HepG2 (cell line): ENCODE measurements around the gene SERPINB6. TPM values are rescaled to one million over a fixed set of nuclear protein-coding genes. Genes with fewer than 3 reads are reported as not detected.
A peak's percentile ranks its signal among the peaks of the same experiment; 100 is the strongest.

ENCODE experiments used
- BCLAF1 ChIP-seq: fragments of 450-650 bp; IDR thresholded peaks from 2 replicates; pipeline ENCODE4 v1.6.1; 2017; ENCODE audit warnings: mild to moderate bottlenecking
- FLYWCH1 ChIP-seq: sonication (generic); formaldehyde crosslinking; IDR thresholded peaks from 2 replicates; pipeline ENCODE4 v1.8.1; 2023; ENCODE audit warnings: mild to moderate bottlenecking, missing genetic modification reagents
- FOXA3 ChIP-seq: IDR thresholded peaks from 2 replicates; pipeline ENCODE4 v1.6.1; 2016; ENCODE audit warnings: missing genetic modification reagents, missing compliant biosample characterization
- HDAC1 ChIP-seq: sonication (generic); formaldehyde crosslinking; IDR thresholded peaks from 2 replicates; pipeline ENCODE4 v1.5.1; 2020; ENCODE audit warnings: mild to moderate bottlenecking, missing genetic modification reagents
- ISL2 ChIP-seq: sonication (generic); formaldehyde crosslinking; IDR thresholded peaks from 2 replicates; pipeline ENCODE4 v1.5.0; 2020; ENCODE audit warnings: missing genetic modification reagents
- KLF13 ChIP-seq: sonication (generic); formaldehyde crosslinking; IDR thresholded peaks from 2 replicates; pipeline ENCODE4 v1.4.0; 2020; ENCODE audit warnings: mild to moderate bottlenecking, missing genetic modification reagents
- LBX2 ChIP-seq: sonication (generic); formaldehyde crosslinking; IDR thresholded peaks from 2 replicates; pipeline ENCODE4 v1.5.0; 2020; ENCODE audit warnings: missing genetic modification reagents, mild to moderate bottlenecking, borderline replicate concordance
- MAX ChIP-seq: IDR thresholded peaks from 2 replicates; pipeline ENCODE4 v1.6.1; 2012; ENCODE audit warnings: inconsistent platforms
- MEIS1 ChIP-seq: sonication (generic); formaldehyde crosslinking; IDR thresholded peaks from 2 replicates; pipeline ENCODE4 v1.9.0; 2021; ENCODE audit warnings: mild to moderate bottlenecking, missing genetic modification reagents, moderate library complexity, borderline replicate concordance
- MIER3 ChIP-seq: IDR thresholded peaks from 2 replicates; pipeline ENCODE4 v1.6.1; 2016; ENCODE audit warnings: missing compliant biosample characterization, borderline replicate concordance
- MXD4 ChIP-seq: IDR thresholded peaks from 2 replicates; pipeline ENCODE4 v1.6.1; 2016; ENCODE audit warnings: mild to moderate bottlenecking, missing biosample characterization, missing genetic modification reagents
- MYC ChIP-seq: sonication (generic); formaldehyde crosslinking; IDR thresholded peaks from 2 replicates; pipeline ENCODE4 v1.9.0; 2021; ENCODE audit warnings: missing genetic modification reagents, borderline replicate concordance
- NR2C2 ChIP-seq: sonication (generic); formaldehyde crosslinking; IDR thresholded peaks from 2 replicates; pipeline ENCODE4 v1.4.0; 2020; ENCODE audit warnings: missing genetic modification reagents, mild to moderate bottlenecking, moderate library complexity, borderline replicate concordance
- REXO4 ChIP-seq: sonication (generic); formaldehyde crosslinking; IDR thresholded peaks from 2 replicates; pipeline ENCODE4 v1.8.0; 2022; ENCODE audit warnings: missing genetic modification reagents, mild to moderate bottlenecking, borderline replicate concordance
- SAFB2 ChIP-seq: sonication (generic); formaldehyde crosslinking; IDR thresholded peaks from 2 replicates; pipeline ENCODE4 v1.5.1; 2020; ENCODE audit warnings: missing genetic modification reagents, low read depth, mild to moderate bottlenecking, borderline replicate concordance
- SALL1 ChIP-seq: sonication (generic); formaldehyde crosslinking; IDR thresholded peaks from 2 replicates; pipeline ENCODE4 v1.8.0; 2022; ENCODE audit warnings: mild to moderate bottlenecking, missing genetic modification reagents
- SP4 ChIP-seq: sonication (generic); formaldehyde crosslinking; IDR thresholded peaks from 2 replicates; pipeline ENCODE4 v1.8.1; 2023; ENCODE audit warnings: mild to moderate bottlenecking, missing genetic modification reagents
- TEAD3 ChIP-seq: optimal IDR thresholded peaks from 2 replicates; pipeline ENCODE3; 2016; ENCODE audit warnings: borderline replicate concordance
- ZBTB1 ChIP-seq: sonication (generic); formaldehyde crosslinking; IDR thresholded peaks from 2 replicates; pipeline ENCODE4 v1.4.0; 2020; ENCODE audit warnings: missing genetic modification reagents, borderline replicate concordance
- ZFY ChIP-seq: sonication (generic); formaldehyde crosslinking; IDR thresholded peaks from 2 replicates; pipeline ENCODE4 v1.4.0; 2020; ENCODE audit warnings: missing genetic modification reagents
- ZNF207 ChIP-seq: fragments of 450-650 bp; IDR thresholded peaks from 2 replicates; pipeline ENCODE4 v1.6.1; 2016; ENCODE audit warnings: antibody characterized with exemption, borderline replicate concordance
- ZNF552 ChIP-seq: sonication (generic); formaldehyde crosslinking; IDR thresholded peaks from 2 replicates; pipeline ENCODE4 v1.9.0; 2022; ENCODE audit warnings: missing genetic modification reagents, mild to moderate bottlenecking, borderline replicate concordance
- ZNF775 ChIP-seq: sonication (generic); formaldehyde crosslinking; IDR thresholded peaks from 2 replicates; pipeline ENCODE4 v1.4.0; 2020; ENCODE audit warnings: missing genetic modification reagents, mild to moderate bottlenecking, moderate library complexity, borderline replicate concordance
- ZNF841 ChIP-seq: sonication (generic); formaldehyde crosslinking; IDR thresholded peaks from 2 replicates; pipeline ENCODE4 v1.8.1; 2023; ENCODE audit warnings: missing genetic modification reagents, borderline replicate concordance
- ZSCAN22 ChIP-seq: sonication (generic); formaldehyde crosslinking; IDR thresholded peaks from 2 replicates; pipeline ENCODE4 v1.4.0; 2020; ENCODE audit warnings: mild to moderate bottlenecking, missing genetic modification reagents
- ZUFSP ChIP-seq: sonication (generic); formaldehyde crosslinking; IDR thresholded peaks from 2 replicates; pipeline ENCODE4 v1.9.0; 2021; ENCODE audit warnings: missing genetic modification reagents, mild to moderate bottlenecking, borderline replicate concordance
- polyA plus RNA-seq, 8 experiments: library from polyadenylated mRNA; depleted of rRNA in 3 of 8; stranded (reverse) in 7 of 8; unstranded in 1 of 8; fragments of >200 nt; fragmentation: Illumina TruSeq in 4 of 8; extraction: Trizol in 4 of 8; gene quantifications; 2 replicates each; pipeline versions ENCODE4 v1.2.1 to v1.2.3, GENCODE V29; 2011 to 2016; ENCODE audit warnings: low read depth in 4 of 8, missing spikeins in 1 of 8, mixed read lengths in 1 of 8; ENCODE audit not compliant: insufficient read depth in 1 of 8
- total RNA-seq, 5 experiments: library from RNA; depleted of rRNA; stranded (reverse); fragments of >200 nt; fragmentation: Illumina TruSeq; extraction: Trizol; gene quantifications; 2 replicates each; pipeline ENCODE4 v1.2.3, GENCODE V29; 2016; ENCODE audit warnings: low read depth in 1 of 5

SERPINB6 gene
- total and polyA plus RNA-seq, 2 of the 13 experiments (the other 11 are each of a cell fraction or from before 2014, with no cell fraction given): 38.2 to 61.3 TPM

DNA sequence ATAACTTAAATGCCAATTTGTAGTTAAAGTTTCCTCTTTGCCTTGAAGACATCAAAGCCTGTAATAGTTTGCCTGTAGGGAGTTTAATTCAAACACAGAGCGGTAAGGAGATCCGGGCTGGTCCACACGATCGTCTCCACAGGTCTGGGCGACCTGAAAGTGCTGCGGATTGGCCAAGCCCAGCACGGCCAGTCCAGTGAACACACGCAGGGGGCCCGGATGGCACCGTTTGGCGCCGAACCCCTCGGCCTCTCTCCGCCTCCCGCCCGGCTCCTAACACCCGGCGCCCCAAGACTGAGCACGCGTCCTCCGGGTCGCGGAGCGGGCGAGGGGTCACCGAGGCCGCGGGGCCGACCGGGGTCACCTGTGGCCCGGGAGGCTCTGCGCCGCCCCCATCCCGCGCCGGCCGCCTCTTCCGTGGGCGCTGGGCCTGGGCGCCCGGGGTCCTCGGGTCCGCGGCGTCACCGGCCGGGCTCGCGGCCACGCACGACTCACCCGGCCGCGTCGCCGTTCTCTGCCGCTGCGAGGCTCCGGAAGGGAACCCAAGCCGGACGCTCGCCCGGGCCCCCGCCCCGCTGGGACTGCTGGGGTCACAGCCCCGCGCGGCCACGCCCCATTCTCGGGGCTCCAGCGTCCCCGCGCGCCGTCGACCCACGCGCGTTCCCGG lies 481 bp downstream of the SERPINB6 start (continued):
- no peak for TF ChIP-seq ZUFSP (CRISPR knock-in tag)
- TF ChIP-seq FOXA3 (CRISPR knock-in tag): no peak
- no peak for TF ChIP-seq TEAD3
- peak; percentile 61 for TF ChIP-seq ZFY (CRISPR knock-in tag)
- TF ChIP-seq SALL1: 0 out of 2 replicates have a peak, but pooled peaks have one; percentile 16
- TF ChIP-seq MXD4: peak; percentile 7
- TF ChIP-seq ZNF841 (CRISPR knock-in tag): no peak
- no peak for TF ChIP-seq ZBTB1 (CRISPR knock-in tag)
- TF ChIP-seq ZNF207: no peak
- 0 out of 2 replicates have a peak, but pooled peaks have one; percentile 31 for TF ChIP-seq ZSCAN22 (CRISPR knock-in tag)
- no peak for TF ChIP-seq ZNF552 (CRISPR knock-in tag)
- no peak for TF ChIP-seq KLF13
- peak; percentile 54; the same call in 1 of the 2 replicates for TF ChIP-seq MYC
- no peak for TF ChIP-seq ZNF775 (CRISPR knock-in tag)
- peak; percentile 21; the same call in 1 of the 2 replicates for TF ChIP-seq FLYWCH1 (CRISPR knock-in tag)
- peak; percentile 55; the same call in 1 of the 2 replicates for TF ChIP-seq LBX2 (CRISPR knock-in tag)
- TF ChIP-seq REXO4: no peak
- TF ChIP-seq BCLAF1: no peak
- TF ChIP-seq MAX: peak; percentile 61
- no peak; the same call in 1 of the 2 replicates for TF ChIP-seq ISL2 (CRISPR knock-in tag)
- TF ChIP-seq SP4 (CRISPR knock-in tag): peak; percentile 65; the same call in 1 of the 2 replicates
- no peak; the same call in 1 of the 2 replicates for TF ChIP-seq SAFB2 (CRISPR knock-in tag)
- no peak for TF ChIP-seq MIER3 (CRISPR knock-in tag)
- 0 out of 2 replicates have a peak, but pooled peaks have one; percentile 7 for TF ChIP-seq MEIS1 (CRISPR knock-in tag)
- TF ChIP-seq NR2C2 (CRISPR knock-in tag): peak; percentile 84
- TF ChIP-seq HDAC1 (CRISPR knock-in tag): 0 out of 2 replicates have a peak, but pooled peaks have one; percentile 18
